ENCODE results near the gene CREB3L1.

Gene CREB3L1

GRCh38 chr11:46264030-46264429 lies 13.4 kb upstream of the CREB3L1 start:
- no peak for DNase-seq (ENCODE audit: low read depth)
- TF ChIP-seq, protein P1, sequence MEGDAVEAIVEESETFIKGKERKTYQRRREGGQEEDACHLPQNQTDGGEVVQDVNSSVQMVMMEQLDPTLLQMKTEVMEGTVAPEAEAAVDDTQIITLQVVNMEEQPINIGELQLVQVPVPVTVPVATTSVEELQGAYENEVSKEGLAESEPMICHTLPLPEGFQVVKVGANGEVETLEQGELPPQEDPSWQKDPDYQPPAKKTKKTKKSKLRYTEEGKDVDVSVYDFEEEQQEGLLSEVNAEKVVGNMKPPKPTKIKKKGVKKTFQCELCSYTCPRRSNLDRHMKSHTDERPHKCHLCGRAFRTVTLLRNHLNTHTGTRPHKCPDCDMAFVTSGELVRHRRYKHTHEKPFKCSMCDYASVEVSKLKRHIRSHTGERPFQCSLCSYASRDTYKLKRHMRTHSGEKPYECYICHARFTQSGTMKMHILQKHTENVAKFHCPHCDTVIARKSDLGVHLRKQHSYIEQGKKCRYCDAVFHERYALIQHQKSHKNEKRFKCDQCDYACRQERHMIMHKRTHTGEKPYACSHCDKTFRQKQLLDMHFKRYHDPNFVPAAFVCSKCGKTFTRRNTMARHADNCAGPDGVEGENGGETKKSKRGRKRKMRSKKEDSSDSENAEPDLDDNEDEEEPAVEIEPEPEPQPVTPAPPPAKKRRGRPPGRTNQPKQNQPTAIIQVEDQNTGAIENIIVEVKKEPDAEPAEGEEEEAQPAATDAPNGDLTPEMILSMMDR (IDR thresholded peaks at IDR 0.05; ENCODE audit: control insufficient read depth, insufficient read depth, low read depth, low read length, missing control alignments), result no peak
- no peak overlapping the region for H3K4me3 ChIP-seq (ENCODE audit: control insufficient read depth, low read depth, low read length)

GRCh38 chr11:46264976-46265375 lies 12.5 kb upstream of the CREB3L1 start:
- TF ChIP-seq, protein P1 (IDR thresholded peaks at IDR 0.05; ENCODE audit: control insufficient read depth, insufficient read depth, low read depth, low read length, missing control alignments), result no peak
- H3K4me3 ChIP-seq (ENCODE audit: control insufficient read depth, low read depth, low read length), result no peak overlapping the region
- no peak for DNase-seq (ENCODE audit: low read depth)

DNA sequence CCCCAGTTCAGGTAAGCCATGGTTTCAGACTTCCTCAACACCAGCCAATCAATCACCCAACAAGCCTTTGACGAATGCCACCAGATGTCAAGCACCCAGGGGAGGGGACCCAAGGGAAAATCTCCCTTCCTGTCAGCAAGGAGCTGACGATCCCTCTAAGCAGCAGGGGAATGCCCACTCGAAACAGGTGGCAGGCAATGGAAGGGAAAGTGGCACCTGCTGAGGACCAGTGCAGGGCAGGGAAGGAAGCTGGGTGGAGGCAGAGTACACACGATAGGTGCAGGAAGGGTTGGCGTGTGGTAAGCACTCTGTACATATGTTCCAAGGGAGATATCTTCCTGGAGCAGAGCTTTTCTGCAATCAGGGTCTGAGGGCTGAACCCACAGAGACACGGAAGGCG lies 11.7 kb upstream of the CREB3L1 start:
- TF ChIP-seq, protein P1 (IDR thresholded peaks at IDR 0.05; ENCODE audit: control insufficient read depth, insufficient read depth, low read depth, low read length, missing control alignments), result no peak
- DNase-seq (ENCODE audit: low read depth), result no peak
- no peak overlapping the region for H3K4me3 ChIP-seq (ENCODE audit: control insufficient read depth, low read depth, low read length)

GRCh38 chr11:46267930-46268329 lies 9.5 kb upstream of the CREB3L1 start:
- TF ChIP-seq, protein P1 (IDR thresholded peaks at IDR 0.05; ENCODE audit: control insufficient read depth, insufficient read depth, low read depth, low read length, missing control alignments), result no peak
- DNase-seq (ENCODE audit: low read depth), result no peak
- no peak overlapping the region for H3K4me3 ChIP-seq (ENCODE audit: control insufficient read depth, low read depth, low read length)

DNA sequence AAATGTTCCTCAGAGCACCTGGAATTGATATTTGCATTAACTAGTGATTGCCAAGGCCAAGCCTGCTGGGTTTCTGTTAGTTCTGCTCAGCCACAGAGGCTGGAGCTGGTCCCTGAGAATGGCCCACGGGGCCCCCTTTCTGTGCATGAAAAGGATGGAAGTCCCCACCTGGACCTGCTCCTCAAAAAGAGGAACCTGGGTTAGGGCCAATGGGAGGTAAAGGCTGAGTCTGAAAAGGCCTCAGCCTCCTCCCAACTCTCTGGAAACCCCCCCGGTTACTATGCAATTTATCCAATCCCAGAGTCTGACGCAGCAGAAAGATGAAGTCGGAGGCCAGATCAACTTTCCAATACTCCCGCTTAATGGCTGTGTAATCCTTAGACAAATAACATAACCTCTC lies 6.8 kb upstream of the CREB3L1 start:
- DNase-seq (ENCODE audit: low read depth), result no peak
- TF ChIP-seq, protein P1 (IDR thresholded peaks at IDR 0.05; ENCODE audit: control insufficient read depth, insufficient read depth, low read depth, low read length, missing control alignments), result no peak

GRCh38 chr11:46271407-46271806 lies 6.1 kb upstream of the CREB3L1 start:
- no peak overlapping the region for H3K4me3 ChIP-seq (ENCODE audit: control insufficient read depth, low read depth, low read length)
- TF ChIP-seq, protein P1 (IDR thresholded peaks at IDR 0.05; ENCODE audit: control insufficient read depth, insufficient read depth, low read depth, low read length, missing control alignments), result no peak
- DNase-seq (ENCODE audit: low read depth), result no peak

More for the DNA sequence above, 6.8 kb upstream of the CREB3L1 start:
- no peak overlapping the region for H3K4me3 ChIP-seq (ENCODE audit: control insufficient read depth, low read depth, low read length)
